OCI-M1 (cell line): Measurements from ENCODE around the gene RPL12.

Experiments used
- DNase-seq: peaks from one replicate; lab custom pipeline; 2025; lab: John Stamatoyannopoulos, UW

RPL12 gene

DNA sequence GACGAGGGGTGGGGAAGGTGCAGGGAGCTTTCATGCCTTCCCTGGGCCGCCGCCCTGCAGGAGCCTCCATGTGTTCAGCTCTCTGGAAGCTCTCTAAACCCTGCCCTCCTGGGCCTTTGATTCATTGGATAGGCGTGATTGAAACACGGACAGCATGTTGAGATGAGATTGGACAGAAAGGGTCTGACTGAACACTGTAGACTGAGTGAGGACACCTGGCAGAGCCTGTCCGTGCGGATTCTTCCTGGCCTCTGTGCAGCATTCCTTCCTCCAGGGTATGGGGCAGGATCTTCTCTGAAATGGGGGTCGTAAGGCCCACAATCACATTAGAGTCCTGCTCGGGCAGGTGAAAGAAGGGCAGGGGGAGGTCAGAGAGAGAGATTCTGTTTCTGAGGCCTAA, 12.8 kb downstream of the RPL12 start:
- DNase-seq: no peak

- no peak for DNase-seq
Measured at GRCh38 chr9:127437497-127438264, 13.5 kb downstream of the RPL12 start.

- DNase-seq: no peak
Measured at GRCh38 chr9:127430415-127430814, 20.8 kb downstream of the RPL12 start.

DNA sequence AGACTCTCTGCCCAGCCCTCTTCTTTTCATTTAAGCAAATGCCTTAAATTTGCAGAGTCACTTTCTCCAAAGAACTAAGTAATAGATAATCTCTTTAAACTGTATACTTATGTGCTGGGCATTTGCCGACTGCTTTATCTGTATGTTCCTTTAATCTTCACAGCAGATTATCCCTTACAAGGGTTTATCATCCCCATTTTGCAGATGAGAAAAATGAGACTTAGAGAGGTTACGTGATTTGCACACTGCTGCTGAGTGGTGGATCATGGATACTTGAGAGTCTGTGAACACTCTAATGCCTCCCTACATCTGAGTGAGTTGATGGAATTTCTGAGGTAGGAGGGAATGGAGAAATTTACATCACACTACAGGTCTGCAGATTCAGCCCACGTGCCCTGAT, 22.9 kb downstream of the RPL12 start:
- DNase-seq: no peak

DNA sequence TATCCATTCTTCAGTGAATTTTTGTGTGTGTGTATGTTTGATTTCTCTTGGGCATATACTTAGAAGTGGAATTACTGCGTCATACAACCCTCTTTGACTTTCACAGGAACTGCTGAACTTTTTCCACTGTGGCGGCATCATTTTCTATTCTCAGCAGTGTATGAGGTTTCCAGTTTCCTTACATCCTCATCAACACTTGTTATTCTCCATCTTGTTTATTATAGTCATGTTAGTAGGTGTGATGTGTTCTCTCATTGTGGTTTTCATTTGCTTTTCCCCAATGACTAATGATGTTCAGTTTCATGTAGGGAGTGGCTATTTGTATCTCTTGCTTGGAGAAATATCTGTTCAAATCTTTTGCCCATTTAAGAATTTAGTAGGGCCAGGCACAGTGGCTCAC, 24.4 kb downstream of the RPL12 start:
- DNase-seq: no peak

- DNase-seq: peak; percentile 58
Measured at GRCh38 chr9:127424676-127424999, 26.6 kb downstream of the RPL12 start.

GRCh38 chr9:127423934-127424675, 27.1 kb downstream of the RPL12 start, which contains the start of gene ZNF79:
TSS of gene ZNF79 (plus strand) at chr9:127424382. CDS start at chr9:127424788, 406 bp downstream.
- peak; percentile 93 for DNase-seq

- DNase-seq: no peak
Measured at GRCh38 chr9:127423476-127423933, 27.7 kb downstream of the RPL12 start.

- DNase-seq: no peak
Measured at GRCh38 chr9:127422787-127423186, 28.4 kb downstream of the RPL12 start.

DNA sequence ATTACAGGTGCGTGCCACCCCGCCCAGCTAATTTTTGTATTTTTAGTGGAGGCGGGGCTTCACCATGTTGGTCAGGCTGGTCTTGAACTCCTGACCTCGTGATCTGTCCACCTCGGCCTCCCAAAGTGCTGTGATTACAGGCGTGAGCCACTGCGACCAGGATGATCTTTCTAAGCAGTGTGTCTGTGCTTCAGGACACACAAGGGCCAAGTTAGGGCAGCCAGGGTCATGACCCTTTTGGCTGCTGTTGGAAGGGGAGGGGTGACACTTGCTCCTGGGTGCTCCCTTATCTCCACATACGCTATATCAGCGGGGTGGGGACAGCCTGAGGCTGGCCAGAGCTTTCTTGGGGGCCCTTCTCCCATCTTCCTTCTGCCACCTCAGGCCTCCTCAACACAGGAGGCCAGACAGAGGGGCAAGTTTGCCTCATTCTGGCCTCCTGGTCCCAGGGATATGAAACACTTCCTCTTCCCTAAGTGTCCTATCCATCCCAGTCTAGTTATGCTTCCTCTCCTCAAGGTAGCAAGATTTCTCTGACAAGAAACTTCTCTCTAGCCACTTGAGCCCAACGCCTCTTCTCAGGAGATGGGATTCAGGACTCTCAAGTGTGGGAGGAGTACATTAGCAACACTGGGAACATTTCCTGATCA, 28.9 kb downstream of the RPL12 start:
- DNase-seq: no peak

DNA sequence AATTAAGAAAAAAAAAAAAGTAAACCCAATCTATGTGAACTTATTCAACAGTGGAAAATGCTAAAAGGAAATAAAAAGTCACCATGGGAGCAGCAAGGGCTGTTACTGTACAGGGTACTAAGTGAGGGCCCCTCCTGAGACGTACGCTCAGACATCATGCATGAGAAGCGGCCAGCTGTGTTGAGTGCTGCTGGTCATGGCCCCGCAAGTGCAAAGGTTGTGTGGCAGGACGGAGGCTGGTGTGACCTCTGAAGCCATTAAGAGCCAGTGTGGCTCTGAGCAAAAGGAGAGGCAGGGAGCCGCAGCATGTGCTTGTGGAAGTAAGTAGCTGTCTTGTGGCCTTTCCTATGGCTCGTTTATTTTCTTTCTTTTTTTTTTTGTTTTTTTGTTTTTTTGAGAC, 30.1 kb downstream of the RPL12 start:
- DNase-seq: no peak

- DNase-seq: no peak
Measured at GRCh38 chr9:127419348-127419747, 31.9 kb downstream of the RPL12 start.

GRCh38 chr9:127418037-127418471, 33.2 kb downstream of the RPL12 start:
- DNase-seq: peak; percentile 60

DNA sequence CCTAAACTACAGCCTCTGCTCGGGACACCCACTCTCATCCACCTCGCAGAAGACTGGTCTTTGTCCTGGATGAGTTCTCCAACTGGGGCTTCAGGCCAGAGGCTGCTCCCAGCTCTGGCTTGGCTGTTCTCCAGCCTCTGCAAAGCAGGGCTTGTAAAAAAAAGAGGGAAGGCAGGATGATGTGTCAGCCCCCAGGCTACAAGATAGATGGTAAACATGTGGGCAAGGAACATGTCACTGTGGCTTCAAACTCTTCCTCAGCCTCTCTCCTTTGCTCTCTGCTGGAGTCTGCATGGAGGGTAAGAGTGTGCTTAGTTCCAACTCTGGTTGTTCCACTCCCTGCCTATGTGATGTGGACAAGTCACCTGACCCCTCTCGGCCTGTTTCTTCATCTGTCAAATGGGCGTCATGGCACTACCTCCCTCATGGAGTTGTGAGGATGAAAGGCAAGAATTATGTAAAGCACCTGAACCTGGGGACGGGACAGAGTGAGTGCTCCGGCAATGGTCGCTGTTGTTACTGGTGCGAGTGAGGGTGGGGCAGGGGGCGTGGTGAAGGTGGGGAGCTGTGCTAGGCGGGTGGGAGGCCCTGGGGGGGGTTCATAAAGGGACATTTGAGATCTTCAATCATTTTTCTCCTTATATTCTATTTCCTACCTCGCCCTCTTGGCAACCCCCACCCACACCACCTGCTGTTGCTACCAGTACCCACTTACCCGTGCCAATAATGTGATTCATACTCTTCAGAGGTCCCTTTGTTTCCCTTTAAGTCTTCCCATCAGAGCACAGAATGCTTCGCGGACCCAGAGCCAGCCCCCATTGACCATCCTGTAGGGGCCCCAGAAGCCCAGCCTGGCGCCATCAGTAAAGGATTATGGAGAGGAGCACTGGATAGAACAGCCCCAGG, 33.8 kb downstream of the RPL12 start:
- DNase-seq: no peak

GRCh38 chr9:127415657-127416056, 35.5 kb downstream of the RPL12 start:
- no peak for DNase-seq

GRCh38 chr9:127415141-127415540, 36.1 kb downstream of the RPL12 start:
- no peak for DNase-seq

DNA sequence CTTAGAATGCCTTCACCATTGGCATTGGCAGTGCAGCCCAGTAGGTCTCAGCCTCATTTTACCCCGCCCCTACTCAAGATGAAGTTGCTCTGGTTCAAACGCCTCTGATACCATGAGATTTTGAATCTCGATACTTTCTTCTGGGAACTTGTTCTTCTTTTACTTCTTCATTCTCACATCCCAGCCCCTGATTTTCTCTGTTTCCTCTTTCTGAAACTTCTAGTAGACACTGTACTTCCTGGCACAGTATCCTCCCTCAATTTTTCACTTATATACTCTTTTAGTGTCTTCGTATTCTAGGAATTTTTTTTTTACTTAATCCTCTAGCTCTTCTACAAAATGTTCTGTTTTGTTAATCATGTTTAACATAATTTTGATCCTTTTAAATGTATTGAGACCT, 40.1 kb downstream of the RPL12 start:
- DNase-seq: peak; percentile 18

DNA sequence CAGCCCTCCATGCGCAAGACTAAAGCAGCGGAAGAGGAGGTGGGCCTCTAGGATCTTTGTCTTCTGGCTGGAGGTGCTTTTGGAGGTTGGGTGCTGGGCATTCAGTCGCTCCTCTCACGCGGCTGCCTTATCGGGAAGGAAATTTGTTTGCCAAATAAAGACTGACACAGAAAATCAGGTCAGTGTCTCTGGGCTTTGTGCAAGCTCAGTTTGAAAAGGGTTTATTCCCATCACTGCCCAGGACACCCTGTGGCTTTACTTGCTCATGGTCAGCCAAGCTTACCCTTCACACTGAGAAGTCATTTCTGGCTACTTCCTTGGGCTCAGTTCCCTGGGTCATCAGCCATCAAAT, 43.7 kb downstream of the RPL12 start:
- DNase-seq: no peak

DNA sequence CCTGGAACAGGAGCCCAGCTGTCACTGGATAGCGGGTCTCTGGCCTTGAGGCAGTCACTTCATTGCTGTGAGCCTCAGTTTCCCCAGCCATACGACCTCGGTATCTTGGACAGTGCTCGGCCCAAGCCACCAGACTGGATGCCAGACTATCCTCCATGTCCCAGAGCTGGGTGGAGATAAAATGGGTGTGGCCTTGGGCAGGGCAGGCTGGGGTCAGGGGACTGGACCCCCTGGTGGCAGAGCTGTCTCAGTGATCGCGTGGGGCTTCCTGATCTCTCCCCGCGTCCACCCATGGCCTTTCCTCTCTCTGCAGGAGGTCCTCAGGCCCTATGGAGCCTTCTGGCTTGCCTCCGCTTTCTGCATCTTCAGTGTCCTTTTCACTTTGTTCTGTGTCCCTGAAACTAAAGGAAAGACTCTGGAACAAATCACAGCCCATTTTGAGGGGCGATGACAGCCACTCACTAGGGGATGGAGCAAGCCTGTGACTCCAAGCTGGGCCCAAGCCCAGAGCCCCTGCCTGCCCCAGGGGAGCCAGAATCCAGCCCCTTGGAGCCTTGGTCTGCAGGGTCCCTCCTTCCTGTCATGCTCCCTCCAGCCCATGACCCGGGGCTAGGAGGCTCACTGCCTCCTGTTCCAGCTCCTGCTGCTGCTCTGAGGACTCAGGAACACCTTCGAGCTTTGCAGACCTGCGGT, 44.3 kb downstream of the RPL12 start:
- no peak for DNase-seq

- DNase-seq: no peak
Measured at GRCh38 chr9:127405344-127406125, 45.7 kb downstream of the RPL12 start.

DNA sequence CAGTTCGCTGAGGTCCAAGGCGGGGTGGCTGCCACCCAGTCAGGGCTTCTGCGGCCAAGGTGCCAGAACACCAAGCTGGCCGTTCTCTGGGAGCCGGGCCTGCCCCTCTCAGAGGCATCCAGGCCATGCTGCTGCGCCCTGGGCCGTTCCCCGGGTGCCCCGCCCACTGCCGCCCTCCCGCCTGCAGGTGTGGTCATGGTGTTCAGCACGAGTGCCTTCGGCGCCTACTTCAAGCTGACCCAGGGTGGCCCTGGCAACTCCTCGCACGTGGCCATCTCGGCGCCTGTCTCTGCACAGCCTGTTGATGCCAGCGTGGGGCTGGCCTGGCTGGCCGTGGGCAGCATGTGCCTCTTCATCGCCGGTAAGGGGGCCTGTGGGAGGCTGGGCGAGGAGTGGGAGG, 46.6 kb downstream of the RPL12 start:
- no peak for DNase-seq
